ENCODE measurements around the gene SDR9C7.

GRCh38 chr12:56927281-56927680 lies 6.9 kb downstream of the SDR9C7 start:
- TF ChIP-seq CTCF (IDR thresholded peaks at IDR 0.05; ENCODE audit: low read depth, low read length) = no peak
- no peak for TF ChIP-seq MAX (IDR thresholded peaks at IDR 0.05; ENCODE audit: low read depth, low read length)
- TF ChIP-seq POLR2A (IDR thresholded peaks at IDR 0.05; ENCODE audit: extremely low read depth, insufficient read length) = no peak
- TF ChIP-seq MYC (IDR thresholded peaks at IDR 0.05; ENCODE audit: low read depth, low read length) = no peak
